GM12878 (cell line): Measurements from ENCODE around the gene CNPPD1. TPM values are rescaled to one million over a fixed set of nuclear protein-coding genes. Genes with fewer than 3 reads are reported as not detected.

Experiments used
- BCL3 ChIP-seq: IDR thresholded peaks from 2 replicates; pipeline ENCODE4 v1.6.1; 2011; ENCODE audit warnings: borderline replicate concordance, low read depth, mild to moderate bottlenecking, moderate library complexity, low read length; ENCODE audit not compliant: insufficient read depth, poor library complexity, severe bottlenecking
- NFIC ChIP-seq: IDR thresholded peaks from 2 replicates; pipeline ENCODE4 v1.6.1; 2012; ENCODE audit warnings: low read depth, mild to moderate bottlenecking, inconsistent platforms, low read length, moderate library complexity
- NRF1 ChIP-seq: conservative IDR thresholded peaks from 2 replicates; pipeline ENCODE4 v1.6.1; 2011; ENCODE audit warnings: mild to moderate bottlenecking, low read depth, low read length, improper control_type of control experiment
- POLR2AphosphoS5 ChIP-seq: IDR thresholded peaks from 2 replicates; pipeline ENCODE4 v1.6.1; 2011; ENCODE audit warnings: mild to moderate bottlenecking, low read length, inconsistent platforms
- SIX5 ChIP-seq: IDR thresholded peaks from 2 replicates; pipeline ENCODE4 v1.6.1; 2011; ENCODE audit warnings: mild to moderate bottlenecking, low read depth, low read length, moderate library complexity; ENCODE audit not compliant: severe bottlenecking
- SUPT20H ChIP-seq: IDR thresholded peaks from 2 replicates; pipeline ENCODE4 v1.6.1; 2011; ENCODE audit warnings: low read depth, mild to moderate bottlenecking, low read length, moderate library complexity, borderline replicate concordance; ENCODE audit not compliant: control insufficient read depth
- USF2 ChIP-seq: IDR thresholded peaks from 2 replicates; pipeline ENCODE4 v1.6.1; 2011; ENCODE audit warnings: low read depth, low read length, improper control_type of control experiment, borderline replicate concordance
- YY1 ChIP-seq: IDR thresholded peaks from 2 replicates; pipeline ENCODE4 v1.6.1; 2011; ENCODE audit warnings: low read depth, mild to moderate bottlenecking, low read length
- ZNF207 ChIP-seq: fragments of 450-650 bp; IDR thresholded peaks from 2 replicates; pipeline ENCODE4 v1.6.1; 2014; ENCODE audit warnings: antibody characterized with exemption, mild to moderate bottlenecking, borderline replicate concordance
- ZNF24 ChIP-seq: fragments of 450-650 bp; IDR thresholded peaks from 2 replicates; pipeline ENCODE4 v1.6.1; 2017; ENCODE audit warnings: antibody characterized with exemption, mild to moderate bottlenecking
- polyA plus RNA-seq, 11 experiments: library from polyadenylated mRNA; depleted of rRNA in 4 of 11; unstranded in 6 of 11; stranded (reverse) in 5 of 11; fragments of >200 nt; fragmentation: Nextera tagmentation in 4 of 11; fragmentation: Illumina TruSeq in 1 of 11; extraction: Ambion mirVana in 4 of 11; extraction: Trizol in 1 of 11; gene quantifications; 1 replicate in 1 of 11; 2 replicates in 10 of 11; pipeline versions ENCODE4 v1.2.1 to v1.2.3, GENCODE V29; 2011 to 2016; ENCODE audit warnings: inconsistent platforms in 2 of 11, missing spikeins in 2 of 11, low read depth in 1 of 11
- total RNA-seq, 4 experiments: library from RNA; depleted of rRNA in 3 of 4; stranded (reverse); fragments of >200 nt in 3 of 4; fragmentation: Illumina TruSeq in 1 of 4; extraction: Trizol in 1 of 4; gene quantifications; 2 replicates each; pipeline versions ENCODE4 v1.2.1 to v1.2.3, GENCODE V29; 2013 to 2021
- TF ChIP-seq, protein P1 (sequence below), 3 experiments: IDR thresholded peaks in 2 of 3; conservative IDR thresholded peaks in 1 of 3; 2 replicates each; pipeline ENCODE4 v1.5.1; 2011; ENCODE audit warnings: low read depth in 3 of 3, low read length in 3 of 3, mild to moderate bottlenecking in 3 of 3, control low read depth in 2 of 3, moderate library complexity in 2 of 3, inconsistent platforms in 1 of 3, mixed read lengths in 1 of 3; ENCODE audit not compliant: control insufficient read depth in 2 of 3, insufficient read depth in 1 of 3; ENCODE audit errors: extremely low read depth in 1 of 3
- TF ChIP-seq, protein P2 (sequence below): IDR thresholded peaks from 2 replicates; pipeline ENCODE4 v1.6.1; 2012; ENCODE audit warnings: mild to moderate bottlenecking, low read depth, low read length
- TF ChIP-seq, protein P3 (sequence below): IDR thresholded peaks from 2 replicates; pipeline ENCODE4 v1.6.1; 2012; ENCODE audit warnings: improper control_type of control experiment, low read depth, low read length; ENCODE audit not compliant: insufficient replicate concordance

The CNPPD1 gene
- total and polyA plus RNA-seq, 10 of the 15 experiments (the other 5 are each of a cell fraction or from before 2014, with no cell fraction given): 12.2 to 86.6 (median 43.4) TPM

DNA sequence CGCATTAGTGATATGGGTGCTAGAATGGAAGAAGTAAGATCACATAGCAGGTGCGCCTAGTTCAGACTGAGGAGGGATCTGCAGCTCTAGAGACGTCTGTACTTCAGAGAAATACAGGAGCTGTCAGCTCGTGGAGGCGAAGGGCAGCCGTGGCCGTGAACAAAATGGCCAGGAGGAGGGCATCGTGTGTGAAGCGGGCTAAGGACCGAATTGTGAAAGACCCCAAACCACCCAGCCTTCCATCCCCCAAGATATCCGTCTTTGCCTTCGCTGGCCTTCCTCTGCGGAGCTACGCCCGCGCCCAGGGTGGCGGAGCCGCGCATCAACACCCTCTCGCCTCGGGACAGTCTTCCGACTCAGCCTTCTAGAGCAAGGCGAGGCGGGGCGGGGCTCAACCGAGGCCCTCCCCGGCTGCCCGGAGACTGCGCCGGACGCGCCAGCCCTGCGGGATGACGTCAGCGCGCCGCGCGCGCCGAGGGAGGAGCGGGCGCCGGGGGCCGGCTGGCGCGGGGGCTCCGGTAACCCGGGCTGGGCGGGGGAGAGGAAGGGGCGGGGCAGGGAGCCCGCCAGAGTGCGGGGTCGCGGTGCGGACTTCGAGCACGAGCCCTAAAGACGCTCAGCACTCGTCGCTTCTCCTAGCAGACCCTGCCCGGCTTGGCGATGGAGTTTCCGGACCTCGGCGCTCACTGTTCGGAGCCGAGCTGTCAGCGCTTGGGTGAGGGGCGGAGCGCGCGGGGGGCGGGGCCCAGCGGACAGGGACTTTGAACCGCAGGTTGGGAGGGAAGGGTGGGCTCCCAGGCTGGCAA, 29.8 kb upstream of the CNPPD1 start, which contains the start of gene ZFAND2B (continued):
- peak; percentile 97 for TF ChIP-seq POLR2AphosphoS5
- no peak for TF ChIP-seq NFIC
- TF ChIP-seq SUPT20H: no peak
- TF ChIP-seq SIX5: no peak
- TF ChIP-seq BCL3: no peak
- TF ChIP-seq, protein P1, sequence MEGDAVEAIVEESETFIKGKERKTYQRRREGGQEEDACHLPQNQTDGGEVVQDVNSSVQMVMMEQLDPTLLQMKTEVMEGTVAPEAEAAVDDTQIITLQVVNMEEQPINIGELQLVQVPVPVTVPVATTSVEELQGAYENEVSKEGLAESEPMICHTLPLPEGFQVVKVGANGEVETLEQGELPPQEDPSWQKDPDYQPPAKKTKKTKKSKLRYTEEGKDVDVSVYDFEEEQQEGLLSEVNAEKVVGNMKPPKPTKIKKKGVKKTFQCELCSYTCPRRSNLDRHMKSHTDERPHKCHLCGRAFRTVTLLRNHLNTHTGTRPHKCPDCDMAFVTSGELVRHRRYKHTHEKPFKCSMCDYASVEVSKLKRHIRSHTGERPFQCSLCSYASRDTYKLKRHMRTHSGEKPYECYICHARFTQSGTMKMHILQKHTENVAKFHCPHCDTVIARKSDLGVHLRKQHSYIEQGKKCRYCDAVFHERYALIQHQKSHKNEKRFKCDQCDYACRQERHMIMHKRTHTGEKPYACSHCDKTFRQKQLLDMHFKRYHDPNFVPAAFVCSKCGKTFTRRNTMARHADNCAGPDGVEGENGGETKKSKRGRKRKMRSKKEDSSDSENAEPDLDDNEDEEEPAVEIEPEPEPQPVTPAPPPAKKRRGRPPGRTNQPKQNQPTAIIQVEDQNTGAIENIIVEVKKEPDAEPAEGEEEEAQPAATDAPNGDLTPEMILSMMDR (IDR thresholded peaks at IDR 0.05 in 2 of 3, conservative IDR thresholded peaks at IDR 0.05 in 1 of 3; ENCODE audit: control insufficient read depth in 2 of 3, extremely low read depth in 1 of 3, insufficient read depth in 1 of 3, low read depth in 3 of 3, low read length in 3 of 3): peak in 2 of 3 experiments; percentile 9 to 14; a peak in 1 of 6 replicates
- peak; percentile 45 for TF ChIP-seq NRF1
- no peak for TF ChIP-seq ZNF207
- peak; percentile 36; the same call in 1 of the 2 replicates for TF ChIP-seq YY1
- TF ChIP-seq, protein P2, sequence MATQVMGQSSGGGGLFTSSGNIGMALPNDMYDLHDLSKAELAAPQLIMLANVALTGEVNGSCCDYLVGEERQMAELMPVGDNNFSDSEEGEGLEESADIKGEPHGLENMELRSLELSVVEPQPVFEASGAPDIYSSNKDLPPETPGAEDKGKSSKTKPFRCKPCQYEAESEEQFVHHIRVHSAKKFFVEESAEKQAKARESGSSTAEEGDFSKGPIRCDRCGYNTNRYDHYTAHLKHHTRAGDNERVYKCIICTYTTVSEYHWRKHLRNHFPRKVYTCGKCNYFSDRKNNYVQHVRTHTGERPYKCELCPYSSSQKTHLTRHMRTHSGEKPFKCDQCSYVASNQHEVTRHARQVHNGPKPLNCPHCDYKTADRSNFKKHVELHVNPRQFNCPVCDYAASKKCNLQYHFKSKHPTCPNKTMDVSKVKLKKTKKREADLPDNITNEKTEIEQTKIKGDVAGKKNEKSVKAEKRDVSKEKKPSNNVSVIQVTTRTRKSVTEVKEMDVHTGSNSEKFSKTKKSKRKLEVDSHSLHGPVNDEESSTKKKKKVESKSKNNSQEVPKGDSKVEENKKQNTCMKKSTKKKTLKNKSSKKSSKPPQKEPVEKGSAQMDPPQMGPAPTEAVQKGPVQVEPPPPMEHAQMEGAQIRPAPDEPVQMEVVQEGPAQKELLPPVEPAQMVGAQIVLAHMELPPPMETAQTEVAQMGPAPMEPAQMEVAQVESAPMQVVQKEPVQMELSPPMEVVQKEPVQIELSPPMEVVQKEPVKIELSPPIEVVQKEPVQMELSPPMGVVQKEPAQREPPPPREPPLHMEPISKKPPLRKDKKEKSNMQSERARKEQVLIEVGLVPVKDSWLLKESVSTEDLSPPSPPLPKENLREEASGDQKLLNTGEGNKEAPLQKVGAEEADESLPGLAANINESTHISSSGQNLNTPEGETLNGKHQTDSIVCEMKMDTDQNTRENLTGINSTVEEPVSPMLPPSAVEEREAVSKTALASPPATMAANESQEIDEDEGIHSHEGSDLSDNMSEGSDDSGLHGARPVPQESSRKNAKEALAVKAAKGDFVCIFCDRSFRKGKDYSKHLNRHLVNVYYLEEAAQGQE: no peak
- TF ChIP-seq, protein P3, sequence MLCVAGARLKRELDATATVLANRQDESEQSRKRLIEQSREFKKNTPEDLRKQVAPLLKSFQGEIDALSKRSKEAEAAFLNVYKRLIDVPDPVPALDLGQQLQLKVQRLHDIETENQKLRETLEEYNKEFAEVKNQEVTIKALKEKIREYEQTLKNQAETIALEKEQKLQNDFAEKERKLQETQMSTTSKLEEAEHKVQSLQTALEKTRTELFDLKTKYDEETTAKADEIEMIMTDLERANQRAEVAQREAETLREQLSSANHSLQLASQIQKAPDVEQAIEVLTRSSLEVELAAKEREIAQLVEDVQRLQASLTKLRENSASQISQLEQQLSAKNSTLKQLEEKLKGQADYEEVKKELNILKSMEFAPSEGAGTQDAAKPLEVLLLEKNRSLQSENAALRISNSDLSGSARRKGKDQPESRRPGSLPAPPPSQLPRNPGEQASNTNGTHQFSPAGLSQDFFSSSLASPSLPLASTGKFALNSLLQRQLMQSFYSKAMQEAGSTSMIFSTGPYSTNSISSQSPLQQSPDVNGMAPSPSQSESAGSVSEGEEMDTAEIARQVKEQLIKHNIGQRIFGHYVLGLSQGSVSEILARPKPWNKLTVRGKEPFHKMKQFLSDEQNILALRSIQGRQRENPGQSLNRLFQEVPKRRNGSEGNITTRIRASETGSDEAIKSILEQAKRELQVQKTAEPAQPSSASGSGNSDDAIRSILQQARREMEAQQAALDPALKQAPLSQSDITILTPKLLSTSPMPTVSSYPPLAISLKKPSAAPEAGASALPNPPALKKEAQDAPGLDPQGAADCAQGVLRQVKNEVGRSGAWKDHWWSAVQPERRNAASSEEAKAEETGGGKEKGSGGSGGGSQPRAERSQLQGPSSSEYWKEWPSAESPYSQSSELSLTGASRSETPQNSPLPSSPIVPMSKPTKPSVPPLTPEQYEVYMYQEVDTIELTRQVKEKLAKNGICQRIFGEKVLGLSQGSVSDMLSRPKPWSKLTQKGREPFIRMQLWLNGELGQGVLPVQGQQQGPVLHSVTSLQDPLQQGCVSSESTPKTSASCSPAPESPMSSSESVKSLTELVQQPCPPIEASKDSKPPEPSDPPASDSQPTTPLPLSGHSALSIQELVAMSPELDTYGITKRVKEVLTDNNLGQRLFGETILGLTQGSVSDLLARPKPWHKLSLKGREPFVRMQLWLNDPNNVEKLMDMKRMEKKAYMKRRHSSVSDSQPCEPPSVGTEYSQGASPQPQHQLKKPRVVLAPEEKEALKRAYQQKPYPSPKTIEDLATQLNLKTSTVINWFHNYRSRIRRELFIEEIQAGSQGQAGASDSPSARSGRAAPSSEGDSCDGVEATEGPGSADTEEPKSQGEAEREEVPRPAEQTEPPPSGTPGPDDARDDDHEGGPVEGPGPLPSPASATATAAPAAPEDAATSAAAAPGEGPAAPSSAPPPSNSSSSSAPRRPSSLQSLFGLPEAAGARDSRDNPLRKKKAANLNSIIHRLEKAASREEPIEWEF: no peak
- no peak for TF ChIP-seq ZNF24
- TF ChIP-seq USF2: no peak
